HEK293 (cell line): Measurements from ENCODE around the gene ZNF436.

Source experiments
- CTCF ChIA-PET: fragments of 350-600 bp; formaldehyde crosslinking; extraction: SDS; loops from one replicate; lab custom pipeline; 2021; ENCODE audit warnings: antibody characterized with exemption; lab: Yijun Ruan, JAX
- POLR2A ChIA-PET: fragments of 300-600 bp; formaldehyde crosslinking; extraction: SDS; loops from one replicate; lab custom pipeline; 2020; ENCODE audit warnings: antibody characterized with exemption, inconsistent platforms; lab: Yijun Ruan, JAX
- H3K27ac ChIP-seq: fragments of 200-500 bp; sonication (Bioruptor generic); 2 replicates; pipeline ENCODE4 v1.5.1; 2014; ENCODE audit warnings: low read depth, low read length, control low read depth, inconsistent platforms; ENCODE audit errors: extremely low read depth
- H3K36me3 ChIP-seq, 2 experiments: fragments of 200-500 bp in 1 of 2; sonication (Bioruptor generic) in 1 of 2; 1 replicate in 1 of 2; 2 replicates in 1 of 2; pipeline ENCODE4 v1.5.1; 2014 to 2017; ENCODE audit warnings: inconsistent platforms in 2 of 2, low read length in 2 of 2; ENCODE audit not compliant: control insufficient read depth in 2 of 2, insufficient read depth in 1 of 2
- H3K4me1 ChIP-seq: fragments of 200-500 bp; sonication (Bioruptor generic); 2 replicates; pipeline ENCODE4 v1.5.1; 2014; ENCODE audit warnings: mild to moderate bottlenecking, low read length, inconsistent platforms; ENCODE audit not compliant: control insufficient read depth, insufficient read depth
- H3K4me3 ChIP-seq: 2 replicates; pipeline ENCODE4 v1.5.1; 2011; ENCODE audit warnings: low read depth, mild to moderate bottlenecking, control low read depth, low read length, moderate library complexity
- H3K9me3 ChIP-seq: fragments of 200-500 bp; sonication (Bioruptor generic); 2 replicates; pipeline ENCODE4 v1.5.1; 2014; ENCODE audit warnings: low read depth, low read length, inconsistent platforms; ENCODE audit not compliant: control insufficient read depth, insufficient read depth
- GLI4 ChIP-seq: fragments of 450-650 bp; formaldehyde crosslinking; IDR thresholded peaks from 2 replicates; pipeline ENCODE4 v1.5.1; 2016; ENCODE audit warnings: missing biosample characterization, missing genetic modification characterization
- HOXA7 ChIP-seq: sonication (generic); formaldehyde crosslinking; IDR thresholded peaks from 2 replicates; pipeline ENCODE4 v1.8.1; 2022; ENCODE audit warnings: missing genetic modification reagents, borderline replicate concordance
- HOXC10 ChIP-seq: sonication (generic); formaldehyde crosslinking; IDR thresholded peaks from 2 replicates; pipeline ENCODE4 v1.8.1; 2023; ENCODE audit warnings: mild to moderate bottlenecking, missing genetic modification reagents
- KLF7 ChIP-seq: fragments of 450-650 bp; formaldehyde crosslinking; IDR thresholded peaks from 2 replicates; pipeline ENCODE4 v1.5.1; 2016; ENCODE audit warnings: missing biosample characterization, missing genetic modification characterization, borderline replicate concordance
- OSR2 ChIP-seq: fragments of 450-650 bp; formaldehyde crosslinking; IDR thresholded peaks from 2 replicates; pipeline ENCODE4 v1.5.1; 2016; ENCODE audit warnings: missing biosample characterization, missing genetic modification characterization
- SALL2 ChIP-seq: fragments of 450-650 bp; formaldehyde crosslinking; IDR thresholded peaks from 2 replicates; pipeline ENCODE4 v1.5.0; 2017; ENCODE audit warnings: missing biosample characterization, mild to moderate bottlenecking, missing genetic modification characterization, borderline replicate concordance
- YY1 ChIP-seq: fragments of 450-650 bp; formaldehyde crosslinking; IDR thresholded peaks from 2 replicates; pipeline ENCODE4 v1.5.1; 2018; ENCODE audit warnings: missing biosample characterization, missing genetic modification characterization
- ZBTB17 ChIP-seq: fragments of 450-650 bp; formaldehyde crosslinking; IDR thresholded peaks from 2 replicates; pipeline ENCODE4 v1.5.1; 2016; ENCODE audit warnings: missing biosample characterization, missing genetic modification characterization
- ZBTB21 ChIP-seq: fragments of 450-650 bp; formaldehyde crosslinking; IDR thresholded peaks from 2 replicates; pipeline ENCODE4 v1.5.1; 2017; ENCODE audit warnings: missing biosample characterization, missing genetic modification characterization
- ZFP37 ChIP-seq: fragments of 450-650 bp; formaldehyde crosslinking; IDR thresholded peaks from 2 replicates; pipeline ENCODE4 v1.5.1; 2016; ENCODE audit warnings: missing biosample characterization, missing genetic modification characterization
- ZNF146 ChIP-seq: fragments of 450-650 bp; formaldehyde crosslinking; IDR thresholded peaks from 2 replicates; pipeline ENCODE4 v1.5.1; 2016; ENCODE audit warnings: missing biosample characterization, missing genetic modification characterization
- ZNF211 ChIP-seq: fragments of 450-650 bp; formaldehyde crosslinking; IDR thresholded peaks from 2 replicates; pipeline ENCODE4 v1.5.1; 2016; ENCODE audit warnings: low read depth, missing biosample characterization, missing genetic modification characterization
- ZNF302 ChIP-seq: fragments of 450-650 bp; formaldehyde crosslinking; IDR thresholded peaks from 2 replicates; pipeline ENCODE4 v1.5.1; 2016; ENCODE audit warnings: missing biosample characterization, missing genetic modification characterization, low read depth
- ZNF514 ChIP-seq: fragments of 450-650 bp; formaldehyde crosslinking; IDR thresholded peaks from 2 replicates; pipeline ENCODE4 v1.5.1; 2016; ENCODE audit warnings: missing biosample characterization, missing genetic modification characterization
- ZNF555 ChIP-seq: fragments of 450-650 bp; formaldehyde crosslinking; conservative IDR thresholded peaks from 2 replicates; pipeline ENCODE4 v1.5.1; 2017; ENCODE audit warnings: missing biosample characterization, mild to moderate bottlenecking, missing genetic modification characterization, inconsistent platforms
- ZNF558 ChIP-seq: fragments of 450-650 bp; formaldehyde crosslinking; IDR thresholded peaks from 2 replicates; pipeline ENCODE4 v1.5.1; 2016; ENCODE audit warnings: missing biosample characterization, missing genetic modification characterization
- ZNF658 ChIP-seq: fragments of 450-650 bp; formaldehyde crosslinking; IDR thresholded peaks from 2 replicates; pipeline ENCODE4; 2016; ENCODE audit warnings: missing biosample characterization, missing genetic modification characterization
- ZNF664 ChIP-seq: fragments of 450-650 bp; formaldehyde crosslinking; IDR thresholded peaks from 2 replicates; pipeline ENCODE4 v1.5.1; 2016; ENCODE audit warnings: missing biosample characterization, missing genetic modification characterization
- ZSCAN16 ChIP-seq: fragments of 450-650 bp; formaldehyde crosslinking; IDR thresholded peaks from 2 replicates; pipeline ENCODE4 v1.5.1; 2016; ENCODE audit warnings: missing biosample characterization, missing genetic modification characterization
- TF ChIP-seq, protein P1 (sequence below): fragments of 450-650 bp; formaldehyde crosslinking; IDR thresholded peaks from 2 replicates; pipeline ENCODE4 v1.5.1; 2017; ENCODE audit warnings: missing biosample characterization, missing genetic modification characterization
- TF ChIP-seq, protein P2 (sequence below): fragments of 450-650 bp; formaldehyde crosslinking; IDR thresholded peaks from 2 replicates; pipeline ENCODE4 v1.5.1; 2016; ENCODE audit warnings: missing biosample characterization, missing genetic modification characterization
- TF ChIP-seq, protein P3 (sequence below): fragments of 450-650 bp; formaldehyde crosslinking; conservative IDR thresholded peaks from 2 replicates; pipeline ENCODE4 v1.5.1; 2016; ENCODE audit warnings: low read depth, missing biosample characterization, missing genetic modification characterization
- TF ChIP-seq, protein P4 (sequence below): fragments of 450-650 bp; formaldehyde crosslinking; IDR thresholded peaks from 2 replicates; pipeline ENCODE4 v1.5.1; 2016; ENCODE audit warnings: missing biosample characterization, missing genetic modification characterization, borderline replicate concordance

Gene ZNF436

DNA sequence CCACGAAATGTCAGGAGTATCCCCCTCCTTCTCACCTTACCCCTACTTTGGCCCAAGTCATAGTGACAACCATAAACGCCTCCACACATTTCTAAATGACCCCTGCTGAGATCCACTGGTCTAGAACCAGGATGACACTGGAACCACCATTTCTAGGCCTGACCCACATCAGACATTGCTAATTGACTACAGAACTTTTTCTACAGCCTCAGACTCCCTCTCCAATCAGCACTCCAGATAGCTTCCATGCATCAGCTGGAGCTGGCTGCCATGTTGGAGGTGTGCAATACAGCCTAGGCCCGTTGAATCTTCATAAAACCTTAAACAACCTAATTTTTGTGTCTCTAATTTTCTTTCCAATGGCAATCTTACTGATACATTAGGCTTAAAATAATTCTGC, 36.3 kb upstream of the ZNF436 start:
- POLR2A ChIA-PET = no interaction called here
- Histone ChIP-seq H3K36me3 (no peaks in the 10 kb centered on the region), H3K4me1 (peaks cover 13% of the 10 kb centered on the region), H3K4me3 (no peak overlapping the region), H3K9me3 (no peaks in the 10 kb centered on the region), H3K27ac (no peak overlapping the region)
- CTCF ChIA-PET = interaction anchor here (0.6 kb wide), 1 partner anchor 36 kb away, joined by 3 read pairs; the partner anchor contains the start of gene ZNF436
- TF ChIP-seq ZNF658 (tag by site-specific recombination) (no peak), ZNF146 (tag by site-specific recombination) (no peak), ZBTB17 (tag by site-specific recombination) (peak; percentile 28; the same call in 1 of the 2 replicates)

DNA sequence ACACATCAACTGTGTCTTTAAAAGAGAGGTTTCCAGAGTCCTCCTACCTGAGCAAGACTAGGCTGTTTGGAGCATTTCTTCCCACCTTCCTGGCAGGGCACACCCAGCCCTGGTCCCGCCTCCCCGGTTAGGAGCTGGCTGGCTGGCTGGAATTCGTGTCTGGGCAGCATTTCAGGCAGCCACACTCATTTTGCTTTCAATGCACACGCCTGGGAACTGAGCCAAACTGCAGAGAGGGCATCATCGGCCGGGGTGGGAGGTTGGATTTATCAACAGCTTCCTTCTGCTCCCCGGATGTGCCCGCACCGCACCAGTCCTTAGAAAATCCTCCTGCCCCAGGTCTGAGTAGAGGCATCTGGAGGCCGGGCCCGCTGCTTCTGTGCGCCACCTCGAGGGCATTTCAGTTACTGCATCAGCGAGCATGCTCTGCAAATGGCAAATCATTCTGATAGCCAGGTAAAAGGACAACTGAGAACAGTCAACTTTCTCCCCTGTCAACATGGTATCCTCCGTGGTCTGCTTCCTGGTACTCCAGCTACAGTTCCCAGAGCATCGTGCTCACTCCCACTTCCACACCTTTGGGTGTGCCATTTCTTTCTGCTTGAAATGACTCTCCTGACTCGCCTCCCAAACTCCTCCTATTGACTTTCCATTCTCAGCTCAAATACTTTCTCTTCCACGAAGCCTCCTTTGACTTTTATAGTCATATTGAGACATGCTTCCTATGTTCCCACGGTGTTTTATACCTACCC, 34.3 kb upstream of the ZNF436 start:
- Histone ChIP-seq H3K9me3 (no peaks in the 10 kb centered on the region), H3K36me3 (no peaks in the 10 kb centered on the region), H3K27ac (peak overlapping the region; percentile 26), H3K4me1 (peaks cover 13% of the 10 kb centered on the region), H3K4me3 (no peak overlapping the region)
- ChIA-PET CTCF (interaction anchor here (0.6 to 2.4 kb wide), 39 partner anchors 9 to 441 kb away, joined by 3 to 25 read pairs (median 4); partner anchors contain the start of genes HNRNPR and ZNF436), POLR2A (interaction anchor here (0.6 to 4.3 kb wide), 12 partner anchors 8 to 124 kb away, joined by 3 to 50 read pairs (median 5); partner anchors contain the start of genes ASAP3, HNRNPR and ZNF436)
- TF ChIP-seq, protein P1, sequence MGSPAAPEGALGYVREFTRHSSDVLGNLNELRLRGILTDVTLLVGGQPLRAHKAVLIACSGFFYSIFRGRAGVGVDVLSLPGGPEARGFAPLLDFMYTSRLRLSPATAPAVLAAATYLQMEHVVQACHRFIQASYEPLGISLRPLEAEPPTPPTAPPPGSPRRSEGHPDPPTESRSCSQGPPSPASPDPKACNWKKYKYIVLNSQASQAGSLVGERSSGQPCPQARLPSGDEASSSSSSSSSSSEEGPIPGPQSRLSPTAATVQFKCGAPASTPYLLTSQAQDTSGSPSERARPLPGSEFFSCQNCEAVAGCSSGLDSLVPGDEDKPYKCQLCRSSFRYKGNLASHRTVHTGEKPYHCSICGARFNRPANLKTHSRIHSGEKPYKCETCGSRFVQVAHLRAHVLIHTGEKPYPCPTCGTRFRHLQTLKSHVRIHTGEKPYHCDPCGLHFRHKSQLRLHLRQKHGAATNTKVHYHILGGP (tag by site-specific recombination) = no peak; the same call in 1 of the 2 replicates
- no peak for TF ChIP-seq ZNF302 (tag by site-specific recombination)
- peak; percentile 43; the same call in 1 of the 2 replicates for TF ChIP-seq ZFP37
- no peak for TF ChIP-seq ZNF658 (tag by site-specific recombination)
- TF ChIP-seq HOXA7 = no peak
- no peak for TF ChIP-seq GLI4
- TF ChIP-seq ZNF558 (tag by site-specific recombination) = no peak
- no peak for TF ChIP-seq ZSCAN16 (tag by site-specific recombination)
- no peak for TF ChIP-seq YY1 (tag by site-specific recombination)
- TF ChIP-seq ZNF555 (tag by site-specific recombination) = no peak
- TF ChIP-seq ZNF211 (tag by site-specific recombination) = no peak
- TF ChIP-seq, protein P2, sequence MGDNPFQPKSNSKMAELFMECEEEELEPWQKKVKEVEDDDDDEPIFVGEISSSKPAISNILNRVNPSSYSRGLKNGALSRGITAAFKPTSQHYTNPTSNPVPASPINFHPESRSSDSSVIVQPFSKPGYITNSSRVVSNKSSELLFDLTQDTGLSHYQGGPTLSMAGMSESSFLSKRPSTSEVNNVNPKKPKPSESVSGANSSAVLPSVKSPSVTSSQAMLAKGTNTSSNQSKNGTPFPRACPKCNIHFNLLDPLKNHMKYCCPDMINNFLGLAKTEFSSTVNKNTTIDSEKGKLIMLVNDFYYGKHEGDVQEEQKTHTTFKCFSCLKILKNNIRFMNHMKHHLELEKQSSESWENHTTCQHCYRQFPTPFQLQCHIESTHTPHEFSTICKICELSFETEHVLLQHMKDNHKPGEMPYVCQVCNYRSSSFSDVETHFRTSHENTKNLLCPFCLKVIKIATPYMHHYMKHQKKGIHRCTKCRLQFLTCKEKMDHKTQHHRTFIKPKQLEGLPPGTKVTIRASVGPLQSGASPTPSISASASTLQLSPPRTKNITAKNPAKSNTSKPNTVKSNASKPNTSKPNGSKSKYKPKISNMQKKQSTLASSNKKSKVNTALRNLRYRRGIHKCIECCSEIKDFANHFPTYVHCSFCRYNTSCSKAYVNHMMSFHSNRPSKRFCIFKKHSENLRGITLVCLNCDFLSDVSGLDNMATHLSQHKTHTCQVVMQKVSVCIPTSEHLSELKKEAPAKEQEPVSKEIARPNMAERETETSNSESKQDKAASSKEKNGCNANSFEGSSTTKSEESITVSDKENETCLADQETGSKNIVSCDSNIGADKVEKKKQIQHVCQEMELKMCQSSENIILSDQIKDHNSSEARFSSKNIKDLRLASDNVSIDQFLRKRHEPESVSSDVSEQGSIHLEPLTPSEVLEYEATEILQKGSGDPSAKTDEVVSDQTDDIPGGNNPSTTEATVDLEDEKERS (tag by site-specific recombination) = no peak
- no peak for TF ChIP-seq ZNF664 (tag by site-specific recombination)
- peak; percentile 53; the same call in 1 of the 2 replicates for TF ChIP-seq ZBTB21
- no peak for TF ChIP-seq KLF7
- TF ChIP-seq OSR2 (tag by site-specific recombination) = peak; percentile 49
- TF ChIP-seq HOXC10 (CRISPR knock-in tag) = no peak
- TF ChIP-seq, protein P3, sequence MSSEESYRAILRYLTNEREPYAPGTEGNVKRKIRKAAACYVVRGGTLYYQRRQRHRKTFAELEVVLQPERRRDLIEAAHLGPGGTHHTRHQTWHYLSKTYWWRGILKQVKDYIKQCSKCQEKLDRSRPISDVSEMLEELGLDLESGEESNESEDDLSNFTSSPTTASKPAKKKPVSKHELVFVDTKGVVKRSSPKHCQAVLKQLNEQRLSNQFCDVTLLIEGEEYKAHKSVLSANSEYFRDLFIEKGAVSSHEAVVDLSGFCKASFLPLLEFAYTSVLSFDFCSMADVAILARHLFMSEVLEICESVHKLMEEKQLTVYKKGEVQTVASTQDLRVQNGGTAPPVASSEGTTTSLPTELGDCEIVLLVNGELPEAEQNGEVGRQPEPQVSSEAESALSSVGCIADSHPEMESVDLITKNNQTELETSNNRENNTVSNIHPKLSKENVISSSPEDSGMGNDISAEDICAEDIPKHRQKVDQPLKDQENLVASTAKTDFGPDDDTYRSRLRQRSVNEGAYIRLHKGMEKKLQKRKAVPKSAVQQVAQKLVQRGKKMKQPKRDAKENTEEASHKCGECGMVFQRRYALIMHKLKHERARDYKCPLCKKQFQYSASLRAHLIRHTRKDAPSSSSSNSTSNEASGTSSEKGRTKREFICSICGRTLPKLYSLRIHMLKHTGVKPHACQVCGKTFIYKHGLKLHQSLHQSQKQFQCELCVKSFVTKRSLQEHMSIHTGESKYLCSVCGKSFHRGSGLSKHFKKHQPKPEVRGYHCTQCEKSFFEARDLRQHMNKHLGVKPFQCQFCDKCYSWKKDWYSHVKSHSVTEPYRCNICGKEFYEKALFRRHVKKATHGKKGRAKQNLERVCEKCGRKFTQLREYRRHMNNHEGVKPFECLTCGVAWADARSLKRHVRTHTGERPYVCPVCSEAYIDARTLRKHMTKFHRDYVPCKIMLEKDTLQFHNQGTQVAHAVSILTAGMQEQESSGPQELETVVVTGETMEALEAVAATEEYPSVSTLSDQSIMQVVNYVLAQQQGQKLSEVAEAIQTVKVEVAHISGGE (tag by site-specific recombination) = peak; percentile 94
- TF ChIP-seq, protein P4, sequence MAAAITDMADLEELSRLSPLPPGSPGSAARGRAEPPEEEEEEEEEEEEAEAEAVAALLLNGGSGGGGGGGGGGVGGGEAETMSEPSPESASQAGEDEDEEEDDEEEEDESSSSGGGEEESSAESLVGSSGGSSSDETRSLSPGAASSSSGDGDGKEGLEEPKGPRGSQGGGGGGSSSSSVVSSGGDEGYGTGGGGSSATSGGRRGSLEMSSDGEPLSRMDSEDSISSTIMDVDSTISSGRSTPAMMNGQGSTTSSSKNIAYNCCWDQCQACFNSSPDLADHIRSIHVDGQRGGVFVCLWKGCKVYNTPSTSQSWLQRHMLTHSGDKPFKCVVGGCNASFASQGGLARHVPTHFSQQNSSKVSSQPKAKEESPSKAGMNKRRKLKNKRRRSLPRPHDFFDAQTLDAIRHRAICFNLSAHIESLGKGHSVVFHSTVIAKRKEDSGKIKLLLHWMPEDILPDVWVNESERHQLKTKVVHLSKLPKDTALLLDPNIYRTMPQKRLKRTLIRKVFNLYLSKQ (tag by site-specific recombination) = no peak
- TF ChIP-seq SALL2 (tag by site-specific recombination) = no peak
- TF ChIP-seq ZNF514 (tag by site-specific recombination) = no peak
